Measurements from ENCODE around the gene STX16. TPM values are rescaled to one million over a fixed set of nuclear protein-coding genes. Genes with fewer than 3 reads are reported as not detected.

The STX16 gene
- polyA plus RNA-seq, 3 donors: 15.6 to 165 (median 27.4) TPM

GRCh38 chr20:58651559-58651945 is 469 bp downstream of the STX16 start:
- Histone ChIP-seq H2AFZ (ENCODE audit: insufficient read depth, low read depth, low read length, poor library complexity, severe bottlenecking) (peak overlapping the region; percentile 97), H3K4me1 (ENCODE audit: control insufficient read depth in 1 of 2, insufficient read depth in 2 of 2, low read length in 2 of 2) (peaks cover 22 to 44% of the 10 kb centered on the region in 2 donors), H3K4me2 (replicated peaks; ENCODE audit: extremely low read depth, low read length, poor library complexity, severe bottlenecking) (peak overlapping the region; percentile 98), H4K20me1 (ENCODE audit: insufficient read depth, low read length) (peaks cover 17% of the 10 kb centered on the region), H3K79me2 (ENCODE audit: insufficient read depth, low read length) (peaks cover 53% of the 10 kb centered on the region), H3K4me3 (replicated peaks in 1 of 3; ENCODE audit: low read depth in 2 of 3, low read length in 3 of 3) (peak overlapping the region; percentile 68 to 100 (median 91)), H3K27ac (ENCODE audit: low read depth in 1 of 2, low read length in 2 of 2) (peak overlapping the region; percentile 95 to 98), H3K36me3 (replicated peaks in 1 of 2; ENCODE audit: control insufficient read depth in 1 of 2, insufficient read depth in 2 of 2, low read length in 2 of 2) (peaks cover 0 to 16% of the 10 kb centered on the region in 2 donors), H3K27me3 (ENCODE audit: control insufficient read depth in 2 of 2, insufficient read depth in 2 of 2, low read length in 2 of 2) (peaks cover 3 to 18% of the 10 kb centered on the region in 2 donors), H3K9ac (ENCODE audit: insufficient read depth, low read length, poor library complexity, severe bottlenecking) (peak overlapping the region; percentile 90), H3K9me3 (replicated peaks in 1 of 2; ENCODE audit: control insufficient read depth in 1 of 2, insufficient read depth in 1 of 2, low read length in 2 of 2) (no peaks in the 10 kb centered on the region)
- peak in 1 of 3 donors; percentile 8 for DNase-seq
- intact Hi-C loops (cut with micrococcal nuclease): loop anchor here (5.0 to 10.0 kb wide), 6 partner anchors 196 to 393 kb away; partner anchors contain the start of genes VAPB (in 2 of the 2), PRELID3B (in 1 of the 2) and RAB22A (in 1 of the 2)
- peaks cover 0 to 6% (median 0%) of the 10 kb centered on the region in 7 donors for H3K9me3 Mint-ChIP-seq
- H3K27ac Mint-ChIP-seq: peak overlapping the region; percentile 96 to 99 (median 98)
- under 1% methylated on average over 18 of the region's 18 CpGs for WGBS (ENCODE audit: insufficient coverage)
- H3K4me1 Mint-ChIP-seq: peaks cover 25% of the 10 kb centered on the region
- peaks cover 4 to 7% of the 10 kb centered on the region in 2 donors for H3K36me3 Mint-ChIP-seq
- TF ChIP-seq, protein P1, sequence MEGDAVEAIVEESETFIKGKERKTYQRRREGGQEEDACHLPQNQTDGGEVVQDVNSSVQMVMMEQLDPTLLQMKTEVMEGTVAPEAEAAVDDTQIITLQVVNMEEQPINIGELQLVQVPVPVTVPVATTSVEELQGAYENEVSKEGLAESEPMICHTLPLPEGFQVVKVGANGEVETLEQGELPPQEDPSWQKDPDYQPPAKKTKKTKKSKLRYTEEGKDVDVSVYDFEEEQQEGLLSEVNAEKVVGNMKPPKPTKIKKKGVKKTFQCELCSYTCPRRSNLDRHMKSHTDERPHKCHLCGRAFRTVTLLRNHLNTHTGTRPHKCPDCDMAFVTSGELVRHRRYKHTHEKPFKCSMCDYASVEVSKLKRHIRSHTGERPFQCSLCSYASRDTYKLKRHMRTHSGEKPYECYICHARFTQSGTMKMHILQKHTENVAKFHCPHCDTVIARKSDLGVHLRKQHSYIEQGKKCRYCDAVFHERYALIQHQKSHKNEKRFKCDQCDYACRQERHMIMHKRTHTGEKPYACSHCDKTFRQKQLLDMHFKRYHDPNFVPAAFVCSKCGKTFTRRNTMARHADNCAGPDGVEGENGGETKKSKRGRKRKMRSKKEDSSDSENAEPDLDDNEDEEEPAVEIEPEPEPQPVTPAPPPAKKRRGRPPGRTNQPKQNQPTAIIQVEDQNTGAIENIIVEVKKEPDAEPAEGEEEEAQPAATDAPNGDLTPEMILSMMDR (IDR thresholded peaks at IDR 0.05): no peak
- peaks cover 10 to 15% (median 13%) of the 10 kb centered on the region in 3 donors for H3K27me3 Mint-ChIP-seq (ENCODE audit: low read depth in 3 of 3)
- peak overlapping the region; percentile 96 to 97 for H3K4me3 Mint-ChIP-seq

DNA sequence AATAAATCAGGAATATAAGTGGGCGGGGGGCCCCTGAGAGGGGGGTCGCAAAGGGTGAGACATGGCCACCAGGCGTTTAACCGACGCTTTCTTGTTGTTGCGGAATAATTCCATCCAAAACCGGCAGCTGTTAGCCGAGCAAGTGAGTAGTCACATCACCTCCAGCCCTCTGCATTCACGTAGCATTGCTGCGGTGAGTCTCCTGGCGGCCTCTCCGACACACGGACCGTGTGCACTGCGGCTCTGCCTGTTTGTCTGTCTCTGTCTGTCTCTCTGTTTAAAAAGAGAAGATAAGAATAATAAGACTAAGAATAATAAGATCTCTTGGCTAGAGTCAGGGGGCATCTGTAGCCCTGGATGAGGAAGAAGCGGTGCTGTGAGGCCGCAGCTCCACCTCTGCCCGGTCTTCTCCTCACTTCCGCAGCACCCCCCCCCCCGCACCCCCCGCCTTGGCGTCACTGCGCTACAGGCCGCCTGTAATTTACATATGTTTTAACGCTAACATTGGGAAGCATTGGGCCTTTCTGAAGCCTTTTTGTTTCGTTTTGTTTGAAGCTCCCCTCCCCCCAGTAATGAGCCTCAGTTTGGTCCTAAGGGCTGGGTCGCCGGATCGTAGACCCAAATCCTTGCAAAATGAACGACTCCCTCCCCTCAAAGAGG is 993 bp downstream of the STX16 start:
- Histone ChIP-seq H4K20me1 (ENCODE audit: insufficient read depth, low read length) (peaks cover 22% of the 10 kb centered on the region), H3K27me3 (ENCODE audit: control insufficient read depth in 2 of 2, insufficient read depth in 2 of 2, low read length in 2 of 2) (peaks cover 3 to 18% of the 10 kb centered on the region in 2 donors), H3K4me3 (replicated peaks in 1 of 3; ENCODE audit: low read depth in 2 of 3, low read length in 3 of 3) (peak overlapping the region; percentile 68 to 100 (median 91)), H3K36me3 (replicated peaks in 1 of 2; ENCODE audit: control insufficient read depth in 1 of 2, insufficient read depth in 2 of 2, low read length in 2 of 2) (peaks cover 2 to 21% of the 10 kb centered on the region in 2 donors), H3K79me2 (ENCODE audit: insufficient read depth, low read length) (peaks cover 58% of the 10 kb centered on the region), H3K4me1 (ENCODE audit: control insufficient read depth in 1 of 2, insufficient read depth in 2 of 2, low read length in 2 of 2) (peaks cover 22 to 44% of the 10 kb centered on the region in 2 donors), H2AFZ (ENCODE audit: insufficient read depth, low read depth, low read length, poor library complexity, severe bottlenecking) (peak overlapping the region; percentile 97), H3K4me2 (replicated peaks; ENCODE audit: extremely low read depth, low read length, poor library complexity, severe bottlenecking) (peak overlapping the region; percentile 98), H3K27ac (ENCODE audit: low read depth in 1 of 2, low read length in 2 of 2) (peak overlapping the region; percentile 95 to 98), H3K9ac (ENCODE audit: insufficient read depth, low read length, poor library complexity, severe bottlenecking) (peak overlapping the region; percentile 90), H3K9me3 (replicated peaks in 1 of 2; ENCODE audit: control insufficient read depth in 1 of 2, insufficient read depth in 1 of 2, low read length in 2 of 2) (no peaks in the 10 kb centered on the region)
- TF ChIP-seq, protein P1 (IDR thresholded peaks at IDR 0.05): no peak
- peak; percentile 86 to 90 (median 90) for DNase-seq
- Mint-ChIP-seq H3K27ac (peak overlapping the region; percentile 96 to 99 (median 98)), H3K36me3 (peaks cover 6 to 10% of the 10 kb centered on the region in 2 donors), H3K4me1 (peaks cover 29% of the 10 kb centered on the region), H3K4me3 (peak overlapping the region; percentile 96 to 97), H3K9me3 (peaks cover 0 to 6% (median 0%) of the 10 kb centered on the region in 7 donors), H3K27me3 (ENCODE audit: low read depth in 3 of 3) (peaks cover 10 to 13% (median 13%) of the 10 kb centered on the region in 3 donors)
- WGBS (ENCODE audit: insufficient coverage): 0% methylated on average over 8 of the region's 30 CpGs
- intact Hi-C loops (cut with micrococcal nuclease): loop anchor here (2.0 to 10.0 kb wide), 7 partner anchors 41 to 393 kb away; partner anchors contain the start of genes NPEPL1 (in 2 of the 2), VAPB (in 2 of the 2), PRELID3B (in 1 of the 2) and RAB22A (in 1 of the 2)

Measured in CD14-positive monocyte (primary cell).